K562 (cell line): ENCODE data around the gene NDUFS3. TPM values are rescaled to one million over a fixed set of nuclear protein-coding genes. Genes with fewer than 3 reads are reported as not detected.

Experiments
- ATF3 ChIP-seq, 2 experiments: fragments of 450-650 bp in 1 of 2; sonication (generic) in 1 of 2; formaldehyde crosslinking in 1 of 2; IDR thresholded peaks in 1 of 2; conservative IDR thresholded peaks in 1 of 2; 2 replicates each; pipeline versions ENCODE4 v1.6.1 to v1.8.1; 2016 to 2023; ENCODE audit warnings: mild to moderate bottlenecking in 2 of 2, moderate library complexity in 2 of 2, inconsistent platforms in 1 of 2, missing genetic modification reagents in 1 of 2
- CCAR2 ChIP-seq: fragments of 200-400 bp; formaldehyde crosslinking; IDR thresholded peaks from 2 replicates; pipeline ENCODE4 v1.6.1; 2017; ENCODE audit warnings: mild to moderate bottlenecking, low read depth, low read length
- ERF ChIP-seq: fragments of 450-650 bp; formaldehyde crosslinking; IDR thresholded peaks from 2 replicates; pipeline ENCODE4 v1.4.0; 2020; ENCODE audit warnings: mild to moderate bottlenecking, mixed read lengths
- FOXA1 ChIP-seq: fragments of 450-650 bp; IDR thresholded peaks from 2 replicates; pipeline ENCODE4 v1.6.1; 2016; ENCODE audit warnings: mild to moderate bottlenecking, borderline replicate concordance
- MYBL2 ChIP-seq, 2 experiments: fragments of 450-650 bp in 1 of 2; sonication (generic) in 1 of 2; formaldehyde crosslinking in 1 of 2; IDR thresholded peaks; 2 replicates each; pipeline versions ENCODE4 v1.6.1 to v1.8.1; 2017 to 2022; ENCODE audit warnings: borderline replicate concordance in 1 of 2, inconsistent platforms in 1 of 2, low read depth in 1 of 2, mild to moderate bottlenecking in 1 of 2, missing genetic modification reagents in 1 of 2, moderate library complexity in 1 of 2
- NELFE ChIP-seq: IDR thresholded peaks from 2 replicates; pipeline ENCODE4 v1.6.1; 2011; ENCODE audit warnings: mild to moderate bottlenecking; ENCODE audit not compliant: insufficient read depth, insufficient read length
- NONO ChIP-seq, 2 experiments: fragments of 200-400 bp in 1 of 2; fragments of 450-650 bp in 1 of 2; formaldehyde crosslinking in 1 of 2; IDR thresholded peaks; 2 replicates each; pipeline ENCODE4 v1.6.1; 2017; ENCODE audit warnings: low read depth in 2 of 2, mild to moderate bottlenecking in 2 of 2, moderate library complexity in 2 of 2, low read length in 1 of 2
- RCOR1 ChIP-seq, 2 experiments: IDR thresholded peaks; 2 replicates each; pipeline ENCODE4 v1.6.1; 2012; ENCODE audit warnings: low read depth in 2 of 2, low read length in 2 of 2, borderline replicate concordance in 1 of 2, improper control_type of control experiment in 1 of 2
- SAP30 ChIP-seq: fragments of 200-600 bp; sonication (generic); IDR thresholded peaks from 2 replicates; pipeline ENCODE4 v1.6.1; 2012; ENCODE audit warnings: borderline replicate concordance, low read depth, mild to moderate bottlenecking, moderate library complexity, low read length, control low read depth, inconsistent platforms; ENCODE audit not compliant: insufficient read depth, poor library complexity, severe bottlenecking
- TEAD2 ChIP-seq: fragments of 450-650 bp; IDR thresholded peaks from 2 replicates; pipeline ENCODE4 v1.6.1; 2016; ENCODE audit warnings: missing genetic modification characterization, control low read depth, missing compliant biosample characterization
- XRCC4 ChIP-seq: IDR thresholded peaks from one replicate; pipeline ENCODE4 v1.6.1; 2011; ENCODE audit not compliant: insufficient read depth, insufficient read length; ENCODE audit errors: extremely low read depth
- polyA plus RNA-seq, 8 experiments: library from polyadenylated mRNA; depleted of rRNA in 4 of 8; stranded (reverse) in 5 of 8; unstranded in 3 of 8; fragments of >200 nt; fragmentation: Nextera tagmentation in 2 of 8; fragmentation: Illumina TruSeq in 1 of 8; extraction: Ambion mirVana in 2 of 8; extraction: Trizol in 1 of 8; gene quantifications; 2 replicates each; pipeline versions ENCODE4 v1.2.1 to v1.2.3, GENCODE V29; 2011 to 2014; ENCODE audit warnings: inconsistent platforms in 1 of 8, missing spikeins in 1 of 8
- total RNA-seq, 7 experiments: library from RNA; depleted of rRNA in 6 of 7; stranded (reverse); fragments of >200 nt in 6 of 7; fragmentation: Illumina TruSeq in 2 of 7; extraction: Trizol in 2 of 7; gene quantifications; 2 replicates each; pipeline versions ENCODE4 v1.2.1 to v1.2.3, GENCODE V29; 2011 to 2021; ENCODE audit warnings: low replicate concordance in 1 of 7
- TF ChIP-seq, protein P1 (sequence below): fragments of 450-650 bp; IDR thresholded peaks from 2 replicates; pipeline ENCODE4 v1.6.1; 2016; ENCODE audit warnings: mild to moderate bottlenecking, moderate library complexity

NDUFS3 gene
- total and polyA plus RNA-seq, 9 of the 15 experiments (the other 6 are each of a cell fraction or from before 2014, with no cell fraction given), result 38.7 to 341 (median 194) TPM

- TF ChIP-seq SAP30 (peak; percentile 73), RCOR1 (IDR thresholded peaks at IDR 0.05; ENCODE audit: borderline replicate concordance in 1 of 2, low read depth in 2 of 2, low read length in 2 of 2) (peak in 1 of 2 experiments; percentile 64; a peak in 2 of 4 replicates), NONO (IDR thresholded peaks at IDR 0.05; ENCODE audit: low read depth in 2 of 2, low read length in 1 of 2) (peak in 1 of 2 experiments; percentile 92; a peak in 3 of 4 replicates), CCAR2 (no peak), MYBL2 (IDR thresholded peaks at IDR 0.05; ENCODE audit: low read depth) (no peak), MYBL2 (CRISPR knock-in tag; IDR thresholded peaks at IDR 0.05; ENCODE audit: borderline replicate concordance) (no peak), NELFE (no peak), FOXA1 (no peak), ERF (CRISPR knock-in tag) (0 out of 2 replicates have a peak, but pooled peaks have one; percentile 12), TEAD2 (no peak), XRCC4 (no peak), ATF3 (IDR thresholded peaks at IDR 0.05) (no peak), ATF3 (CRISPR knock-in tag; conservative IDR thresholded peaks at IDR 0.05) (0 out of 2 replicates have a peak, but pooled peaks have one; percentile 21)
- TF ChIP-seq, protein P1, sequence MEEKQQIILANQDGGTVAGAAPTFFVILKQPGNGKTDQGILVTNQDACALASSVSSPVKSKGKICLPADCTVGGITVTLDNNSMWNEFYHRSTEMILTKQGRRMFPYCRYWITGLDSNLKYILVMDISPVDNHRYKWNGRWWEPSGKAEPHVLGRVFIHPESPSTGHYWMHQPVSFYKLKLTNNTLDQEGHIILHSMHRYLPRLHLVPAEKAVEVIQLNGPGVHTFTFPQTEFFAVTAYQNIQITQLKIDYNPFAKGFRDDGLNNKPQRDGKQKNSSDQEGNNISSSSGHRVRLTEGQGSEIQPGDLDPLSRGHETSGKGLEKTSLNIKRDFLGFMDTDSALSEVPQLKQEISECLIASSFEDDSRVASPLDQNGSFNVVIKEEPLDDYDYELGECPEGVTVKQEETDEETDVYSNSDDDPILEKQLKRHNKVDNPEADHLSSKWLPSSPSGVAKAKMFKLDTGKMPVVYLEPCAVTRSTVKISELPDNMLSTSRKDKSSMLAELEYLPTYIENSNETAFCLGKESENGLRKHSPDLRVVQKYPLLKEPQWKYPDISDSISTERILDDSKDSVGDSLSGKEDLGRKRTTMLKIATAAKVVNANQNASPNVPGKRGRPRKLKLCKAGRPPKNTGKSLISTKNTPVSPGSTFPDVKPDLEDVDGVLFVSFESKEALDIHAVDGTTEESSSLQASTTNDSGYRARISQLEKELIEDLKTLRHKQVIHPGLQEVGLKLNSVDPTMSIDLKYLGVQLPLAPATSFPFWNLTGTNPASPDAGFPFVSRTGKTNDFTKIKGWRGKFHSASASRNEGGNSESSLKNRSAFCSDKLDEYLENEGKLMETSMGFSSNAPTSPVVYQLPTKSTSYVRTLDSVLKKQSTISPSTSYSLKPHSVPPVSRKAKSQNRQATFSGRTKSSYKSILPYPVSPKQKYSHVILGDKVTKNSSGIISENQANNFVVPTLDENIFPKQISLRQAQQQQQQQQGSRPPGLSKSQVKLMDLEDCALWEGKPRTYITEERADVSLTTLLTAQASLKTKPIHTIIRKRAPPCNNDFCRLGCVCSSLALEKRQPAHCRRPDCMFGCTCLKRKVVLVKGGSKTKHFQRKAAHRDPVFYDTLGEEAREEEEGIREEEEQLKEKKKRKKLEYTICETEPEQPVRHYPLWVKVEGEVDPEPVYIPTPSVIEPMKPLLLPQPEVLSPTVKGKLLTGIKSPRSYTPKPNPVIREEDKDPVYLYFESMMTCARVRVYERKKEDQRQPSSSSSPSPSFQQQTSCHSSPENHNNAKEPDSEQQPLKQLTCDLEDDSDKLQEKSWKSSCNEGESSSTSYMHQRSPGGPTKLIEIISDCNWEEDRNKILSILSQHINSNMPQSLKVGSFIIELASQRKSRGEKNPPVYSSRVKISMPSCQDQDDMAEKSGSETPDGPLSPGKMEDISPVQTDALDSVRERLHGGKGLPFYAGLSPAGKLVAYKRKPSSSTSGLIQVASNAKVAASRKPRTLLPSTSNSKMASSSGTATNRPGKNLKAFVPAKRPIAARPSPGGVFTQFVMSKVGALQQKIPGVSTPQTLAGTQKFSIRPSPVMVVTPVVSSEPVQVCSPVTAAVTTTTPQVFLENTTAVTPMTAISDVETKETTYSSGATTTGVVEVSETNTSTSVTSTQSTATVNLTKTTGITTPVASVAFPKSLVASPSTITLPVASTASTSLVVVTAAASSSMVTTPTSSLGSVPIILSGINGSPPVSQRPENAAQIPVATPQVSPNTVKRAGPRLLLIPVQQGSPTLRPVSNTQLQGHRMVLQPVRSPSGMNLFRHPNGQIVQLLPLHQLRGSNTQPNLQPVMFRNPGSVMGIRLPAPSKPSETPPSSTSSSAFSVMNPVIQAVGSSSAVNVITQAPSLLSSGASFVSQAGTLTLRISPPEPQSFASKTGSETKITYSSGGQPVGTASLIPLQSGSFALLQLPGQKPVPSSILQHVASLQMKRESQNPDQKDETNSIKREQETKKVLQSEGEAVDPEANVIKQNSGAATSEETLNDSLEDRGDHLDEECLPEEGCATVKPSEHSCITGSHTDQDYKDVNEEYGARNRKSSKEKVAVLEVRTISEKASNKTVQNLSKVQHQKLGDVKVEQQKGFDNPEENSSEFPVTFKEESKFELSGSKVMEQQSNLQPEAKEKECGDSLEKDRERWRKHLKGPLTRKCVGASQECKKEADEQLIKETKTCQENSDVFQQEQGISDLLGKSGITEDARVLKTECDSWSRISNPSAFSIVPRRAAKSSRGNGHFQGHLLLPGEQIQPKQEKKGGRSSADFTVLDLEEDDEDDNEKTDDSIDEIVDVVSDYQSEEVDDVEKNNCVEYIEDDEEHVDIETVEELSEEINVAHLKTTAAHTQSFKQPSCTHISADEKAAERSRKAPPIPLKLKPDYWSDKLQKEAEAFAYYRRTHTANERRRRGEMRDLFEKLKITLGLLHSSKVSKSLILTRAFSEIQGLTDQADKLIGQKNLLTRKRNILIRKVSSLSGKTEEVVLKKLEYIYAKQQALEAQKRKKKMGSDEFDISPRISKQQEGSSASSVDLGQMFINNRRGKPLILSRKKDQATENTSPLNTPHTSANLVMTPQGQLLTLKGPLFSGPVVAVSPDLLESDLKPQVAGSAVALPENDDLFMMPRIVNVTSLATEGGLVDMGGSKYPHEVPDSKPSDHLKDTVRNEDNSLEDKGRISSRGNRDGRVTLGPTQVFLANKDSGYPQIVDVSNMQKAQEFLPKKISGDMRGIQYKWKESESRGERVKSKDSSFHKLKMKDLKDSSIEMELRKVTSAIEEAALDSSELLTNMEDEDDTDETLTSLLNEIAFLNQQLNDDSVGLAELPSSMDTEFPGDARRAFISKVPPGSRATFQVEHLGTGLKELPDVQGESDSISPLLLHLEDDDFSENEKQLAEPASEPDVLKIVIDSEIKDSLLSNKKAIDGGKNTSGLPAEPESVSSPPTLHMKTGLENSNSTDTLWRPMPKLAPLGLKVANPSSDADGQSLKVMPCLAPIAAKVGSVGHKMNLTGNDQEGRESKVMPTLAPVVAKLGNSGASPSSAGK, result peak; percentile 83
Measured at GRCh38 chr11:47552566-47553405, 26.1 kb upstream of the NDUFS3 start, which contains the start of gene CELF1 (continued).
